Activated CD4-positive, alpha-beta T cell treated with anti-CD3 and anti-CD28 coated beads, Interleukin-2, amount 10 ng/mL, durations not matched to agents 24 days and 14 days (primary cell): ENCODE data around the gene KCTD5. TPM values are rescaled to one million over a fixed set of nuclear protein-coding genes. Genes with fewer than 3 reads are reported as not detected.

Source experiments
- DNase-seq: peaks from one replicate; pipeline ENCODE4 v3.0.0; 2022
- H3K27ac Mint-ChIP-seq: one replicate; pipeline ENCODE4 v1.8.0; 2022; ENCODE audit warnings: mild to moderate bottlenecking, mixed read lengths
- H3K27me3 Mint-ChIP-seq: one replicate; pipeline ENCODE4 v1.8.0; 2022; ENCODE audit warnings: mixed read lengths
- H3K36me3 Mint-ChIP-seq: one replicate; pipeline ENCODE4 v1.8.0; 2022; ENCODE audit warnings: low read depth, mild to moderate bottlenecking, mixed read lengths
- H3K4me1 Mint-ChIP-seq: one replicate; pipeline ENCODE4 v1.8.0; 2021; ENCODE audit warnings: mixed read lengths
- H3K4me3 Mint-ChIP-seq: one replicate; pipeline ENCODE4 v1.8.0; 2022; ENCODE audit warnings: mild to moderate bottlenecking, moderate library complexity, mixed read lengths
- H3K9me3 Mint-ChIP-seq: one replicate; pipeline ENCODE4 v1.8.0; 2021; ENCODE audit warnings: mixed read lengths
- intact Hi-C: fragments of 100-400 bp; cut with micrococcal nuclease; formaldehyde crosslinking; loops from one replicate; pipeline ENCODE4 v1.15.1; 2023
- total RNA-seq: library from RNA; stranded (reverse); gene quantifications from 2 replicates; pipeline ENCODE4 v1.2.3, GENCODE V29; 2022

KCTD5 gene
- total RNA-seq, 1 donor from 2014 or later: 54.4 TPM

- H3K36me3 Mint-ChIP-seq: no peaks in the 10 kb centered on the region
- peaks cover 8% of the 10 kb centered on the region for H3K27me3 Mint-ChIP-seq
- no peaks in the 10 kb centered on the region for H3K9me3 Mint-ChIP-seq
- no peak overlapping the region for H3K4me3 Mint-ChIP-seq
- peaks cover 2% of the 10 kb centered on the region for H3K4me1 Mint-ChIP-seq
- intact Hi-C loops: no loop called here
- DNase-seq: no peak
- no peak overlapping the region for H3K27ac Mint-ChIP-seq
Measured at GRCh38 chr16:2724816-2725348, 42.6 kb downstream of the KCTD5 start.

GRCh38 chr16:2726923-2727322 lies 44.6 kb downstream of the KCTD5 start:
- H3K9me3 Mint-ChIP-seq: no peaks in the 10 kb centered on the region
- peaks cover 2% of the 10 kb centered on the region for H3K4me1 Mint-ChIP-seq
- H3K27ac Mint-ChIP-seq: no peak overlapping the region
- no peak for DNase-seq
- no peak overlapping the region for H3K4me3 Mint-ChIP-seq
- no peaks in the 10 kb centered on the region for H3K36me3 Mint-ChIP-seq
- H3K27me3 Mint-ChIP-seq: peaks cover 8% of the 10 kb centered on the region
- intact Hi-C loops: no loop called here

DNA sequence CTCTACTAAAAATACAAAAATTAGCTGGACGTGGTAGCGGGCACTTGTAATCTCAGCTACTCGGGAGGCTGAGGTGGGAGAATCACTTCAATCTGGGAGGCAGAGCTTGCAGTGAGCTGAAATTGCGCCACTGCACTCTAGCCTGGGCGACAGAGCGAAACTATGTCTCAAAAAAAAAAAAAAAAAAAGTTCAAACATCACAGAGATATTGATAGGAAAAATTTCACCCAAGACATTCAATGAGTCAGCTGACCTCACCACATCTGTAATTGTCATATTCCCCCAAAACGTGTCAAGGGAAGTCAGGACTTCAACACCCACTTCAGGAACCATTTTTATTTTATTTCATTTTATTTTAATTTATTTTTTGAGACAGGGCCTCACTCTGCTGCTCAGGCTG lies 45.7 kb downstream of the KCTD5 start:
- intact Hi-C loops: no loop called here
- H3K27me3 Mint-ChIP-seq: peaks cover 10% of the 10 kb centered on the region
- H3K4me3 Mint-ChIP-seq: no peak overlapping the region
- no peaks in the 10 kb centered on the region for H3K9me3 Mint-ChIP-seq
- no peak overlapping the region for H3K27ac Mint-ChIP-seq
- H3K4me1 Mint-ChIP-seq: no peaks in the 10 kb centered on the region
- DNase-seq: no peak
- H3K36me3 Mint-ChIP-seq: no peaks in the 10 kb centered on the region

DNA sequence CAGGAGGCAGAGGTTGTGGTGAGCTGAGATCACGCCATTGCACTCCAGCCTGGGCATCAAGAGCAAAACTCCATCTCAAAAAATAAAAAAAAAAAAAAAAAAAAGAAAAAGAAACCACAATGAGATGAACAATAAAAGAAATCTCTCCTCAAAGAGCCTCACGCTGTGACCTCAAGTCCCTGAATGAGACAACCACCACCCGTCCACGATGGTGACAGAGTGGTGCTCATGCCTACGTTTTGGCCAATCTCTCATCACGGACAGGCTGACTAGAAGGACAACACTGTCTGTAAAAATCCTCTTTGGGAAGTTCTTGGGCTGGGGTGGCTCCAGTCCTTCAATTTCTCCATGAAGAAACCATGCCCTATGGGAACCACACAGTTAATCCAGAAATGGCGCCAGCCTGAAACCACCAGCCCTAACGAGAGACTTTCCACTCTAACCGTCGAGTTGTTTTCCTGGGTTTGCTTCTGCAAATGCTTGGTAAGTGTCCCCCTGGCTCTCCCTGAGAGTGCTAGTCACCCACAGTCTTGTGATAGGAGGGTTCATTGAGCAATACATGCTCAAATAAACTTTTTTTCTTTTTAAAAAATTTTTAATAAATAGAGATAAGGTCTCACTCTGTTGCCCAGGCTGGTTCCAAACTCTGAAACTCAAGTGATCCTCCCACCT lies 52.7 kb downstream of the KCTD5 start:
- DNase-seq: no peak
- H3K27me3 Mint-ChIP-seq: peaks cover 2% of the 10 kb centered on the region
- intact Hi-C loops: no loop called here
- H3K9me3 Mint-ChIP-seq: no peaks in the 10 kb centered on the region
- no peak overlapping the region for H3K4me3 Mint-ChIP-seq
- H3K27ac Mint-ChIP-seq: no peak overlapping the region
- no peaks in the 10 kb centered on the region for H3K36me3 Mint-ChIP-seq
- H3K4me1 Mint-ChIP-seq: peaks cover 1% of the 10 kb centered on the region

- H3K4me3 Mint-ChIP-seq: no peak overlapping the region
- peaks cover 2% of the 10 kb centered on the region for H3K27me3 Mint-ChIP-seq
- H3K27ac Mint-ChIP-seq: no peak overlapping the region
- H3K36me3 Mint-ChIP-seq: no peaks in the 10 kb centered on the region
- peaks cover 1% of the 10 kb centered on the region for H3K4me1 Mint-ChIP-seq
- intact Hi-C loops: no loop called here
- DNase-seq: no peak
- no peaks in the 10 kb centered on the region for H3K9me3 Mint-ChIP-seq
Measured at GRCh38 chr16:2736476-2737237, 54.3 kb downstream of the KCTD5 start.

DNA sequence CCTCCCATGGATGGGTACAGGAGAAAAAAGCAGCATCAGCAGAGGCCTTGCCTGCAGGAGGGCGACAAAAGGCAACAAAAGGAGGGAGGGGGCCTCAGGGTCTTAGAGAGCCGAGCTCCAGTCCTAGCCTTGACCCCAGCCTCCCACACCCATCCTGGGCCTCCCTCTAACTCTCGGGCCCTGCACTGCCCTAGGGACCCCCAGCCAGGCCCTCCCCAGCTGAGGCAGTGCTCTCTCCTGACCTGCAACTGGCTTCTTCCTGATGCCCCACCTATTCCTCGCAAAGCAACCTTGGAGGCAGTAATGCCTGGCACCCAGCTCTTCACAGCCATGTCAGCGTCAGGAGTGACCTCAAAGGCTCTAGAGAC lies 54.9 kb downstream of the KCTD5 start:
- Mint-ChIP-seq H3K4me3 (no peak overlapping the region), H3K9me3 (no peaks in the 10 kb centered on the region), H3K27me3 (peaks cover 2% of the 10 kb centered on the region), H3K27ac (no peak overlapping the region), H3K36me3 (no peaks in the 10 kb centered on the region), H3K4me1 (peaks cover 1% of the 10 kb centered on the region)
- no peak for DNase-seq
- intact Hi-C loops: no loop called here

GRCh38 chr16:2737895-2738418 lies 55.6 kb downstream of the KCTD5 start:
- H3K36me3 Mint-ChIP-seq: no peaks in the 10 kb centered on the region
- peaks cover 1% of the 10 kb centered on the region for H3K4me1 Mint-ChIP-seq
- DNase-seq: no peak
- no peaks in the 10 kb centered on the region for H3K27me3 Mint-ChIP-seq
- H3K9me3 Mint-ChIP-seq: no peaks in the 10 kb centered on the region
- H3K4me3 Mint-ChIP-seq: no peak overlapping the region
- intact Hi-C loops: no loop called here
- no peak overlapping the region for H3K27ac Mint-ChIP-seq

DNA sequence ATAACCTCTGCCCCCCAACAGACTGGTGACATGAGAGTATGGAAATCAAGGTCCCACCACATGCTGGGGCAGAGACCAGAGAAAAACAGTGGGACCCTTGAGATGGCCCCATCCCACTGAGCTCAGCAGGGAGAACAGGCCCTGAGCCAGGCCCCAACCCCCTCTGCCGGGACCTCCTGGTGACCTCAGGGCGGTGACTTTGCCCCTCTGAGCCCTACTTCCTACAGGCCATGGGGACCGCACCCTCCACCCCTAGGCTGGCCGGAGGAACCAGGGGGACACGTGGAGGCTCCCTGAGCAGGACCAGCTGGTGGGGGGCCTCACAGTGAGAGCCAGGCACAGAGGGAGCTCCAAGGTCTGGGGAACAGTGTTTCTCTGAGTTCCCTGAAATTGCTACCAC lies 56.3 kb downstream of the KCTD5 start:
- Mint-ChIP-seq H3K27ac (no peak overlapping the region), H3K27me3 (no peaks in the 10 kb centered on the region), H3K36me3 (no peaks in the 10 kb centered on the region), H3K9me3 (no peaks in the 10 kb centered on the region), H3K4me1 (peaks cover 1% of the 10 kb centered on the region), H3K4me3 (no peak overlapping the region)
- intact Hi-C loops: no loop called here
- no peak for DNase-seq

DNA sequence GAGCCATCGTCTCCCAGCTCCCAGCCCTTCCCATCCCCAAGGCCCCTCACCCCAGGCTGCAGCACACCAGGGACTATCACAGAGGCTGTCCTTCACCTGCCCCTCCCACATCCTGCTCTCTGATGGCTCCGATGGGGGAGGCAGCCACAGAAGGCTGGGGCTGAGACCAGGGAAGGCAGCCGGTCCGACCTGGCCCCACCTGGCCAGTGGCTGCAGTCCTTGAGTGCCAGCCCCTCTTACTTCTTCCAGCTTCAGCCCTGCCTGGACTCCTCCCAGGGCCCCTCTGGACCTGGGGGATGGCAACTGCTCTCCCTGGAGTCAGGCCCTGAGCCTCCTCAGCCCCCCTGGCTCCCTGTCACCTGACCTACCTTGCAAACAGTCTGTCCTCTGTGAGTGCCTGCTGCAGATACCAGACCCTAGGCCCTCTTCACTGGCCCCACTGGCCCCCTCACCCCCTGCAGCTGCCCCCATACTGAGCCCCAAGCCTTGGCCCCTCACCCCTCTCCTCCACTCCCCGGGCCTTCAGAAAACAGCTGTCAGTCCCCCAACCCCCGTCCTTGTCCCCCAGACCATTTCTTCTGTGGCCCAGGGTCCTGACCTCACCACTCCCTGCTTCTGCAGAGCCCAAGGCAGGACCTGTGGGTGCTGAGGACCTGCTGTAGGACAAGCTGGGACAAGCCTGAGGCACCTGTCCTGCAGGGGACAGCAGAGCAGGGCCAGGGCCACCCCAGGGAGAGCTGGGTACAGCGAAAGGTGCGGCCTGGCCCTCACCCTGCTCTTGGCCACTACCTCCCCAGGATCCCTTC lies 57.5 kb downstream of the KCTD5 start:
- Mint-ChIP-seq H3K27ac (no peak overlapping the region), H3K4me1 (peaks cover 1% of the 10 kb centered on the region), H3K36me3 (no peaks in the 10 kb centered on the region), H3K9me3 (no peaks in the 10 kb centered on the region), H3K4me3 (no peak overlapping the region), H3K27me3 (no peaks in the 10 kb centered on the region)
- DNase-seq: peak; percentile 72
- intact Hi-C loops: no loop called here

DNA sequence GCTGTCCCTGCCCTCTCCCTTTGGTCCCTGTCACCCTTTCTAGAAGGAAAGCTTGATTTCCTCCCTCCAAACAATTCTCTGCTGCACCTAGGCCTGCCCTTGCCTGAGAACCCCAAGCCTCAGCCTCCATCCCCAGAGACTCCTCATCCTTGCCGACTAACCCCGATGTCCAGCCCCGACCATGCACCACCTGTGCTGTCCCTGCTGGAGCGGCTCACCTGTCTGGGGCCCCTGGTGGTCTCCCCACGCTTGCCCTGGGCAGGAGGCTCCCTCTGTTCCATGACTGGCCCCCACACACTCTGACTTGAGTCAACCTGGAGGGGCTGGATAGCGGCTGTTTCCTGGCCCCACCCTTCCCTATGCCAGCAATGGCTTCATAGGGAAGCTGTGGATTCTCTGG lies 58.2 kb downstream of the KCTD5 start:
- DNase-seq: no peak
- no peaks in the 10 kb centered on the region for H3K36me3 Mint-ChIP-seq
- no peaks in the 10 kb centered on the region for H3K27me3 Mint-ChIP-seq
- intact Hi-C loops: no loop called here
- H3K27ac Mint-ChIP-seq: no peak overlapping the region
- H3K9me3 Mint-ChIP-seq: no peaks in the 10 kb centered on the region
- H3K4me1 Mint-ChIP-seq: peaks cover 1% of the 10 kb centered on the region
- no peak overlapping the region for H3K4me3 Mint-ChIP-seq

DNA sequence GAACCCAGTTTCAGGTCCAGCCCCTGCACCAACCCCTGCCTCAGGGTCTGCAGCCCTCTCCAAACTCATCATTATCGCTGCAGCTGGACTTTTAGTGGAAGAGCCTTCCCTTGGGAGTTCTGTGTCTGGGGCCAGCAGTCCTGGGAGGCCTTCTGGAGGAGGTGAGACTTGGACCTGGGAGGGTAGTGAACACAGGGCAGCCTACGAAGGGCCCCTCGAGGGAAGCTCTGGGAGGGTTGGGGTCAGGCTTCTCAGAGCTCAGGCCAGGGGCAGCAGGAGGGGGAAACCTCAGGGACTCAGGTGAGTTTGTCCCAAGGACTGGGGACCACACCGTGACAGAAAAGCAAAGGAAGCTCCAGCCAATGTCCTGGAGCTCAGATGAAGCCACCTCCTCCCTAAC lies 58.8 kb downstream of the KCTD5 start:
- Mint-ChIP-seq H3K36me3 (no peaks in the 10 kb centered on the region), H3K27ac (no peak overlapping the region)

DNA sequence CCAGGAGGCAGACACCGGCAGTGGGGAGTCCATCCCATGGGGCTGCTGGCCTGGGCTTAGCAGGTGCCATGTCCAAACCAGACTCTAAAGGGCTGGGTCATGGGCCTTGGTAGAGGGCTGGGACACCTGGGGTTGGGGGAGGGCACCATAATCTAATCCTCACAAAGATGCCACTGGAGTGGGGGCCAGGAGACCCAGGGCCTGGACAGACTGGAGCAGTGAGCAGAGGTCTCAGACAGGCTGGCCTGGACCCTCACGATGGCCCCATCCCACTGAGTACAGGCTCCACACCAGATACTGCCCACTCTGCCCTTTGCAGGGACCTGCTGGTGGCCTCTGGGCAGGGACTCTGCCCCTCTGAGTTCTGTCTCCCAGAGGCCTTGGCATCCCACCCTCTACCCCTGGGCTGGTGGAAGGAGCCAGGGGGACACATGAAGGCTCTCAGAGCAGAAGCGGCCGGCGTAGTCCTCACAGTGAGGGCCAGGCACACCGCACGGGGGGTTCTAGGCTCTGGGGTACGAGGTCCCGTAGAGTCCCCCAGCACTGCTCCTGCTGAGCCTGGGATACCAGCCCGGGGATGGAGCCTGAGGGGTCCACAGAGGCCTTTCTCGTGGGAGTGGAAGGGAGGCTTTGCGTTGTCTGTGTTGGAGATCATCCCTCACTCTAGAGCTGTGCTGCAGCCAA lies 60.1 kb downstream of the KCTD5 start:
- no peaks in the 10 kb centered on the region for H3K27me3 Mint-ChIP-seq
- intact Hi-C loops: no loop called here
- H3K4me3 Mint-ChIP-seq: no peak overlapping the region
- H3K9me3 Mint-ChIP-seq: no peaks in the 10 kb centered on the region
- no peak for DNase-seq
- no peak overlapping the region for H3K27ac Mint-ChIP-seq
- peaks cover 1% of the 10 kb centered on the region for H3K4me1 Mint-ChIP-seq
- no peaks in the 10 kb centered on the region for H3K36me3 Mint-ChIP-seq

More for the DNA sequence above, 58.8 kb downstream of the KCTD5 start:
- Mint-ChIP-seq H3K27me3 (no peaks in the 10 kb centered on the region), H3K9me3 (no peaks in the 10 kb centered on the region), H3K4me1 (peaks cover 1% of the 10 kb centered on the region), H3K4me3 (no peak overlapping the region)
- intact Hi-C loops: no loop called here
- no peak for DNase-seq

DNA sequence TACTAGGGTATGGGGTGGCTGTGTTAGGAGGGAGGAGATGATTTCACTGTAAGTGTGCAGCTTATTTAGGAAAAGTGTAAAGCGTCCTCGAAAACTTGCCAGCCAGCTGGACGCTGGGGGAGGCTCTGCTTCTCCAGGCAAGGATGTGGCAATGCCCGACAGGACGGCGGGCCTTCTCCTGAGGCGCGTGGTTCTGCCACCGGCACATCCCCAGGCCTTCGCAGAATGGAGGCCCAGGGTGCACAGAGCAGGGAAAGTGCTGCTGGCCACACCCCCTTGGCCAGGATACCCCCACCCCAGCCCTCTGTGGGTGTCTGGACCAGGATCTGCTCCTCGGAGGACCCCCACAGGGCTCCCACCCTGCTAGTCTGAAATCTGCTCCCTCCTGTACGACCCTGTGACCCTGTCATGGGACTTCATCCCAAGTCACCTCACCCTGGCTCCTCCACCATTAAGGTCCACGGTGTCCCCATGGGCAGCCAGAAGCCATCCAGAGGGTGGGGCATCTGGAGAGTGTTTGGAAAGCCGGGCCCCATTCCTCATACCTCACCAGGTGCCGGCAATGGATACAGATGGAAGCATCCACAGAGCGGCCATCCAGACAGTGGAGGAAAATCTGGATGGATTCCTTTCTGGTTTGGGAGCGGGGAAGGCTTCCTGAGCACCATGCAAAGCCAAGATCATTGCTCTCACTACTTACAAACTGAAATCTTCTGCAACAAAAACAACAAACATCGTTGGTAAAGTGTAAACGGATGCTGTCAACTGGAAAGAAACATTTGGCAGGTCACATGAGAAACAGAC lies 60.9 kb downstream of the KCTD5 start:
- no peaks in the 10 kb centered on the region for H3K27me3 Mint-ChIP-seq
- no peak for DNase-seq
- no peak overlapping the region for H3K4me3 Mint-ChIP-seq
- H3K27ac Mint-ChIP-seq: no peak overlapping the region
- H3K9me3 Mint-ChIP-seq: no peaks in the 10 kb centered on the region
- intact Hi-C loops: no loop called here
- H3K36me3 Mint-ChIP-seq: no peaks in the 10 kb centered on the region
- H3K4me1 Mint-ChIP-seq: peaks cover 1% of the 10 kb centered on the region
